Lung (tissue), 12 donors: ENCODE results near the gene ARHGAP22. TPM values are rescaled to one million over a fixed set of nuclear protein-coding genes. Genes with fewer than 3 reads are reported as not detected.

ENCODE experiments used
- ATAC-seq: fragments of 200-7000 bp; cut with Tn5 transposase; one replicate; pipeline ENCODE4 v1.9.1; 2020; ENCODE audit warnings: moderate number of reproducible peaks; ENCODE audit not compliant: insufficient read depth, low FRiP score
- DNase-seq, 3 donors: peaks; one replicate each; pipeline ENCODE4 v3.0.0-alpha.2; 2013 to 2017
- H3K27ac ChIP-seq, 2 donors: one replicate each; pipeline ENCODE4 v1.5.1; 2013; ENCODE audit warnings: mild to moderate bottlenecking in 2 of 2, moderate library complexity in 2 of 2, control low read depth in 1 of 2, inconsistent platforms in 1 of 2, low read depth in 1 of 2, low read length in 1 of 2
- H3K27me3 ChIP-seq, 3 donors: one replicate each; pipeline ENCODE4 v1.5.1; 2013; ENCODE audit warnings: low read length in 2 of 3; ENCODE audit not compliant: control insufficient read depth in 3 of 3, insufficient read depth in 3 of 3
- H3K36me3 ChIP-seq, 4 donors: one replicate each; pipeline ENCODE4 v1.5.1; 2013; ENCODE audit warnings: low read length in 4 of 4, mild to moderate bottlenecking in 1 of 4, moderate library complexity in 1 of 4; ENCODE audit not compliant: control insufficient read depth in 4 of 4, insufficient read depth in 4 of 4
- H3K4me1 ChIP-seq, 5 donors: one replicate each; pipeline ENCODE4 v1.5.1; 2013; ENCODE audit warnings: low read length in 5 of 5, mild to moderate bottlenecking in 2 of 5, moderate library complexity in 1 of 5; ENCODE audit not compliant: control insufficient read depth in 5 of 5, insufficient read depth in 5 of 5
- H3K4me3 ChIP-seq: one replicate; pipeline ENCODE4 v1.5.1; 2013; ENCODE audit warnings: mild to moderate bottlenecking, control low read depth, moderate library complexity
- H3K9ac ChIP-seq, 2 donors: one replicate each; pipeline ENCODE4 v1.5.1; 2013; ENCODE audit warnings: low read length in 2 of 2, control low read depth in 1 of 2; ENCODE audit not compliant: insufficient read depth in 1 of 2
- H3K9me3 ChIP-seq, 4 donors: one replicate each; pipeline ENCODE4 v1.5.1; 2013; ENCODE audit warnings: low read length in 3 of 4, mild to moderate bottlenecking in 1 of 4, moderate library complexity in 1 of 4; ENCODE audit not compliant: control insufficient read depth in 4 of 4, insufficient read depth in 3 of 4
- WGBS, 2 donors: extraction: QIAGEN DNeasy Blood & Tissue Kit; methylation state at CpG; one replicate each; pipeline ENCODE4 v1.1.7; 2013; 5-methylcytosine and 5-hydroxymethylcytosine counted together
- polyA plus RNA-seq, 2 donors: library from polyadenylated mRNA; stranded (reverse); fragments of 200-250 nt; gene quantifications; one replicate each; pipeline ENCODE4 v1.2.1, GENCODE V29; 2013
- total RNA-seq, 2 donors: library from RNA; depleted of rRNA in 1 of 2; stranded (reverse); fragments of >200 nt in 1 of 2; gene quantifications; one replicate each; pipeline ENCODE4 v1.2.1, GENCODE V29; 2014 to 2021
- TF ChIP-seq, protein P1 (sequence below): IDR thresholded peaks from 2 replicates; pipeline ENCODE4 v1.5.1; 2012; ENCODE audit warnings: mild to moderate bottlenecking; ENCODE audit errors: control extremely low read depth, extremely low read depth
- donor health status: control.
- donor health status: control.
- donor health status: Bipolar disorder and iron deficiency.
- donor health status: healthy.
- donor health status: DM: yes; HTN: yes; CAD: no.

ARHGAP22 gene
- total and polyA plus RNA-seq, 4 donors = 3.2 to 6.9 (median 4.1) TPM

DNA sequence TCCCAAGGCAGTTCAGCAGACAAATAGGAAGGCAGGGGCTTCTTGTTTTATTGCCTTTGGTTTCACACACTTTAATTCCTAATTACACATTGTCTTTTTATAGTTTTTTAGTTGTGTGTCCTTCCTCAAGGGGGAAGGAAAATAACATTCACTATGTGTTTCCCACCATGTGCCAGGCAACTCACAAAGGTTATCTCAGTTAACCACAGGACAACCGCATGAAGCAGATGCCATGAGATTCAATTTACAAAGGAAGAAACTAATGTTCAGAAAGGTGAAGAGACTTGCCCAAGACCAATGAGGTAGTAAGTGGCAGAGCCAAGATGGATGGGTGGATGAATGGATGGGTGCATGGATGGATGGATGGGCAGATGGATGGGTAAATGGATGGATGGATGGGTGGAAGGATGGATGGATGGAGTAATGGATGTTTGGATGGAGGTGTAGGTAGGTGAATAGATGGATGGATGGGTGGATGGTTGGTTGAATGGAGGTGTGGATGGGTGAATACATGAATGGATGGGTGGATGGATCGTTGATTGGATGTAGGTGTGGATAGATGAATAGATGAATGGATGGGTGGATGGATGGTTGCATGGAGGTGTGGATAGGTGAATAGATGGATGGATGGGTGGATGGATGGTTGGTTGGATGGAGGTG, 77.9 kb downstream of the ARHGAP22 start:
- 92 to 99% methylated on average over 2 of the region's 2 CpGs for WGBS, 2 donors
- TF ChIP-seq, protein P1, sequence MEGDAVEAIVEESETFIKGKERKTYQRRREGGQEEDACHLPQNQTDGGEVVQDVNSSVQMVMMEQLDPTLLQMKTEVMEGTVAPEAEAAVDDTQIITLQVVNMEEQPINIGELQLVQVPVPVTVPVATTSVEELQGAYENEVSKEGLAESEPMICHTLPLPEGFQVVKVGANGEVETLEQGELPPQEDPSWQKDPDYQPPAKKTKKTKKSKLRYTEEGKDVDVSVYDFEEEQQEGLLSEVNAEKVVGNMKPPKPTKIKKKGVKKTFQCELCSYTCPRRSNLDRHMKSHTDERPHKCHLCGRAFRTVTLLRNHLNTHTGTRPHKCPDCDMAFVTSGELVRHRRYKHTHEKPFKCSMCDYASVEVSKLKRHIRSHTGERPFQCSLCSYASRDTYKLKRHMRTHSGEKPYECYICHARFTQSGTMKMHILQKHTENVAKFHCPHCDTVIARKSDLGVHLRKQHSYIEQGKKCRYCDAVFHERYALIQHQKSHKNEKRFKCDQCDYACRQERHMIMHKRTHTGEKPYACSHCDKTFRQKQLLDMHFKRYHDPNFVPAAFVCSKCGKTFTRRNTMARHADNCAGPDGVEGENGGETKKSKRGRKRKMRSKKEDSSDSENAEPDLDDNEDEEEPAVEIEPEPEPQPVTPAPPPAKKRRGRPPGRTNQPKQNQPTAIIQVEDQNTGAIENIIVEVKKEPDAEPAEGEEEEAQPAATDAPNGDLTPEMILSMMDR = no peak
- H3K27ac ChIP-seq = no peak overlapping the region
- H3K9me3 ChIP-seq = no peaks in the 10 kb centered on the region
- H3K9ac ChIP-seq = no peak overlapping the region
- H3K36me3 ChIP-seq = no peaks in the 10 kb centered on the region
- H3K27me3 ChIP-seq = no peaks in the 10 kb centered on the region
- no peak for DNase-seq
- no peak for ATAC-seq
- peaks cover 2 to 24% (median 12%) of the 10 kb centered on the region in 5 donors for H3K4me1 ChIP-seq
- H3K4me3 ChIP-seq = no peak overlapping the region

DNA sequence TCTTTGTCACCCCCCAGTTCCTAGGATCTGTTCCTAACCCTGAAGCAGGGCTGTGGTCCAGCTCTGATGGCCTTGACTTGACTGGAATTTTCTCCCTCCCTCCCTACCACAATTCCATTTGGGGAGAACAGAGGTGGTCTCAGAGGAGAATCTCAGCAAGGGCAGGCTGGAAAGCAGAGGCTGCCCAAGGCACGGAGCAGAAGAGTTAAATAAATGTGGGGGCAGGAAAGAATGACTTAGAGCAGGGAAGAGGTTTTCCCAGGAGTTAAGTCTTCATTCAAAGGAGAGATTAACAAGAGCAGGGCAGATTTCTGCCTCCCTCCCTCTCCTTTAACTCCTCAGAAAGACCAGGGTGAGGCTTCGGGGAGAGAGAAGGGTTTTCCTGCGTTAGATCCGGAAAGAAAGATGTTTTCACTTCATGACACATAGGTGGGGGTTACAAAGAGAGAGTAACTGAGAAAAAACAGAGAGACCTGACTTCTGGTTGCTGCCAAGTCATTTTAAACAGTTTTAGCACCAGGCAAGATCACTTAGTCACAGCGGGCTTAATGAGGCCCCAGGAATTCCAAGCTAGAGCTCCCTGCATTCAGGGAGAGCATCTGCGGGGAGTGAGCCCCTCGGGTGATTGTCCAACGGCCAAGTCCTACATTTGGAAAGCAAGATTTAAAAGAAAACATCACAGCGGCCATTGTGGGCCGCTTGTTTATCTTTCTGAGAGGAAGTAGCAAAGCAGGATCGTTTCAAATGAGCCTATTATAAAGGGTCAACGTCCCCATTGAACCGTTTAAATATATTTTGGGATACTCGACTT, 78.7 kb downstream of the ARHGAP22 start:
- no peak overlapping the region for H3K27ac ChIP-seq
- H3K9ac ChIP-seq = peak overlapping the region in 1 of 2 donors; percentile 35

DNA sequence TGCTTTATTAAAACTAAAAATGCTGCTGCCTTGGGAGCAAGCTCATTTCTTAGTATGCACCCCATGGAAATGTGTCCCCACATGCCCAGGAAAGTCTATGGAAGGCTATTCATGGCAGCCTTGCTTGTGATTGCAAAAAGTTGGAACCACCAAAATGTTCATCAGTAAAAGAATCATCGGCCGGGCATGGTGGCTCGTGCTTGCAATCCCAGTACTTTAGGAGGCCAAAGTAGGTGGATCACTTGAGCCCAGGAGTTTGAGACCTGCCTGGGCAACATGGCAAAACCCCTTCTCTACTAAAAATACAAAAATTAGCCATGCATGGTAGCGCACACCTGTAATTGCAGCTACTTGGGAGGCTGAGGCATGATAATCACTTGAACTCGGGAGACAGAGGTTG, 79.8 kb downstream of the ARHGAP22 start:
- Histone ChIP-seq H3K27me3 (no peaks in the 10 kb centered on the region), H3K36me3 (no peaks in the 10 kb centered on the region), H3K9me3 (no peaks in the 10 kb centered on the region), H3K4me3 (no peak overlapping the region), H3K4me1 (peaks cover 2 to 29% (median 12%) of the 10 kb centered on the region in 5 donors), H3K9ac (no peak overlapping the region), H3K27ac (no peak overlapping the region)
- TF ChIP-seq, protein P1 = no peak
- no peak for DNase-seq
- no peak for ATAC-seq
- 96 to 99% methylated on average over 5 of the region's 5 CpGs for WGBS, 2 donors

More for the DNA sequence above, 78.7 kb downstream of the ARHGAP22 start:
- H3K4me3 ChIP-seq = no peak overlapping the region
- ATAC-seq = no peak
- peaks cover 2 to 29% (median 12%) of the 10 kb centered on the region in 5 donors for H3K4me1 ChIP-seq
- H3K27me3 ChIP-seq = no peaks in the 10 kb centered on the region
- DNase-seq = peak; percentile 50 to 68 (median 66)
- 46 to 64% methylated on average over 14 of the region's 14 CpGs for WGBS, 2 donors
- TF ChIP-seq, protein P1 = no peak
- no peaks in the 10 kb centered on the region for H3K36me3 ChIP-seq
- H3K9me3 ChIP-seq = no peaks in the 10 kb centered on the region
